KOPT-K1 (cell line): ENCODE results near the gene TCF12.

ENCODE experiments used
- H3K27ac ChIP-seq: fragments of 200-600 bp; sonication (generic); 2 replicates; pipeline ENCODE4 v1.5.1; 2016; ENCODE audit warnings: antibody characterized with exemption, mild to moderate bottlenecking, low read depth, low read length; ENCODE audit not compliant: poor library complexity, severe bottlenecking
- H3K36me3 ChIP-seq: fragments of 200-600 bp; sonication (generic); 2 replicates; pipeline ENCODE4 v1.5.1; 2017; ENCODE audit warnings: antibody characterized with exemption, mild to moderate bottlenecking, low read length, moderate library complexity; ENCODE audit not compliant: insufficient read depth
- H3K9me3 ChIP-seq: fragments of 200-600 bp; sonication (generic); 2 replicates; pipeline ENCODE4 v1.5.1; 2017; ENCODE audit warnings: antibody characterized with exemption, low read length, mild to moderate bottlenecking; ENCODE audit not compliant: insufficient read depth, poor library complexity, severe bottlenecking

The TCF12 gene

GRCh38 chr15:57019496-57020160, 101.2 kb downstream of the TCF12 start:
- Histone ChIP-seq H3K36me3 (peaks cover 11% of the 10 kb centered on the region; the same call in 1 of the 2 replicates), H3K27ac (no peak overlapping the region), H3K9me3 (no peaks in the 10 kb centered on the region)

- Histone ChIP-seq H3K27ac (no peak overlapping the region), H3K9me3 (peaks cover 9% of the 10 kb centered on the region), H3K36me3 (peaks cover 8% of the 10 kb centered on the region)
Measured at GRCh38 chr15:57025264-57025926, 107.0 kb downstream of the TCF12 start.

- Histone ChIP-seq H3K9me3 (peaks cover 9% of the 10 kb centered on the region), H3K27ac (no peak overlapping the region), H3K36me3 (peaks cover 7% of the 10 kb centered on the region)
Measured at GRCh38 chr15:57026016-57026592, 107.7 kb downstream of the TCF12 start.

GRCh38 chr15:57027596-57027995, 109.2 kb downstream of the TCF12 start:
- H3K9me3 ChIP-seq, result peaks cover 9% of the 10 kb centered on the region
- H3K27ac ChIP-seq, result no peak overlapping the region
- H3K36me3 ChIP-seq, result no peaks in the 10 kb centered on the region; the same call in 1 of the 2 replicates

GRCh38 chr15:57028176-57028575, 109.7 kb downstream of the TCF12 start:
- peaks cover 9% of the 10 kb centered on the region for H3K9me3 ChIP-seq

GRCh38 chr15:57030011-57030410, 111.6 kb downstream of the TCF12 start:
- H3K9me3 ChIP-seq, result peaks cover 9% of the 10 kb centered on the region
- H3K27ac ChIP-seq, result no peak overlapping the region
- H3K36me3 ChIP-seq, result no peaks in the 10 kb centered on the region; the same call in 1 of the 2 replicates

More at GRCh38 chr15:57028176-57028575, 109.7 kb downstream of the TCF12 start:
- H3K36me3 ChIP-seq, result no peaks in the 10 kb centered on the region; the same call in 1 of the 2 replicates
- H3K27ac ChIP-seq, result no peak overlapping the region

GRCh38 chr15:57031082-57031481, 112.6 kb downstream of the TCF12 start:
- Histone ChIP-seq H3K36me3 (no peaks in the 10 kb centered on the region; the same call in 1 of the 2 replicates), H3K27ac (no peak overlapping the region), H3K9me3 (peaks cover 9% of the 10 kb centered on the region)

- H3K9me3 ChIP-seq, result peaks cover 9% of the 10 kb centered on the region
- no peaks in the 10 kb centered on the region; the same call in 1 of the 2 replicates for H3K36me3 ChIP-seq
- no peak overlapping the region for H3K27ac ChIP-seq
Measured at GRCh38 chr15:57031605-57032004, 113.2 kb downstream of the TCF12 start.

GRCh38 chr15:57032338-57032737, 113.9 kb downstream of the TCF12 start:
- H3K9me3 ChIP-seq, result peaks cover 8% of the 10 kb centered on the region
- no peak overlapping the region for H3K27ac ChIP-seq
- no peaks in the 10 kb centered on the region; the same call in 1 of the 2 replicates for H3K36me3 ChIP-seq

GRCh38 chr15:57033715-57034439, 115.4 kb downstream of the TCF12 start:
- Histone ChIP-seq H3K9me3 (no peaks in the 10 kb centered on the region), H3K27ac (no peak overlapping the region), H3K36me3 (no peaks in the 10 kb centered on the region)

GRCh38 chr15:57034613-57035012, 116.2 kb downstream of the TCF12 start:
- Histone ChIP-seq H3K27ac (no peak overlapping the region), H3K9me3 (no peaks in the 10 kb centered on the region), H3K36me3 (no peaks in the 10 kb centered on the region)

- Histone ChIP-seq H3K36me3 (no peaks in the 10 kb centered on the region), H3K27ac (no peak overlapping the region), H3K9me3 (no peaks in the 10 kb centered on the region)
Measured at GRCh38 chr15:57035664-57036063, 117.2 kb downstream of the TCF12 start.

GRCh38 chr15:57036352-57036751, 117.9 kb downstream of the TCF12 start:
- H3K27ac ChIP-seq, result no peak overlapping the region

GRCh38 chr15:57037548-57037947, 119.1 kb downstream of the TCF12 start:
- H3K9me3 ChIP-seq, result no peaks in the 10 kb centered on the region
- H3K27ac ChIP-seq, result no peak overlapping the region
- no peaks in the 10 kb centered on the region; the same call in 1 of the 2 replicates for H3K36me3 ChIP-seq

More at GRCh38 chr15:57036352-57036751, 117.9 kb downstream of the TCF12 start:
- H3K36me3 ChIP-seq, result no peaks in the 10 kb centered on the region
- H3K9me3 ChIP-seq, result no peaks in the 10 kb centered on the region

- Histone ChIP-seq H3K9me3 (no peaks in the 10 kb centered on the region), H3K36me3 (no peaks in the 10 kb centered on the region; the same call in 1 of the 2 replicates), H3K27ac (no peak overlapping the region)
Measured at GRCh38 chr15:57038040-57038439, 119.6 kb downstream of the TCF12 start.
